ENCODE data around the gene ACADS. TPM values are rescaled to one million over a fixed set of nuclear protein-coding genes. Genes with fewer than 3 reads are reported as not detected.

ACADS gene
- total RNA-seq, 1 donor from 2014 or later: 0.88 TPM

DNA sequence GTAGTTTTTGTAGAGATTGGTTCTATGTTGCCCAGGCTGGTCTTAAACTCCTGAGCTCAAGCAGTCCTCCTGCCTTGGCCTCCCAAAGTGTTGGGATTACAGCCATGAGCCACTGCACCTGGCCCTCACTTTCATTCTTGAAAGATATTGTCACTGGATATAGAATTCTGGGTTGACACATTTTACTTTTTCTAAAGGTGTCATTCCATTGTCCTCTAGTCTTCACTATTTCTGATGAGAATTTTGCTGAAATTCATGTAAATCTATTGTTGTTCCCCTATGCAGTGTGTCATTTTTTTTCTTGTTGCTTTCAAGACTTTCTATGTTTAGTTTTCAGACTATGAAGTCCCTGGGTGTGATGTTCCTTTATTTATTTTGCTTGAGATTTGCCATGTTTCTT, 29.2 kb downstream of the ACADS start:
- Mint-ChIP-seq H3K9me3 (peaks cover 8% of the 10 kb centered on the region), H3K4me1 (no peaks in the 10 kb centered on the region), H3K27ac (no peak overlapping the region), H3K4me3 (no peak overlapping the region), H3K27me3 (ENCODE audit: insufficient read depth, low read depth) (peaks cover 2% of the 10 kb centered on the region), H3K36me3 (peaks cover 2% of the 10 kb centered on the region)
- Histone ChIP-seq H2AFZ (replicated peaks) (no peak overlapping the region), H3K4me2 (no peak overlapping the region), H4K20me1 (ENCODE audit: low read depth) (no peaks in the 10 kb centered on the region), H3K9ac (no peak overlapping the region), H3K4me1 (no peaks in the 10 kb centered on the region), H3K79me2 (ENCODE audit: low read depth) (no peaks in the 10 kb centered on the region), H3K27me3 (no peaks in the 10 kb centered on the region), H3K4me3 (no peak overlapping the region), H3F3A (ENCODE audit: low read depth) (no peaks in the 10 kb centered on the region), H3K9me3 (ENCODE audit: low read depth) (no peaks in the 10 kb centered on the region), H3K27ac (no peak overlapping the region), H3K36me3 (no peaks in the 10 kb centered on the region)
- no peak for DNase-seq (ENCODE audit: low spot score)
- TF ChIP-seq, protein P1, sequence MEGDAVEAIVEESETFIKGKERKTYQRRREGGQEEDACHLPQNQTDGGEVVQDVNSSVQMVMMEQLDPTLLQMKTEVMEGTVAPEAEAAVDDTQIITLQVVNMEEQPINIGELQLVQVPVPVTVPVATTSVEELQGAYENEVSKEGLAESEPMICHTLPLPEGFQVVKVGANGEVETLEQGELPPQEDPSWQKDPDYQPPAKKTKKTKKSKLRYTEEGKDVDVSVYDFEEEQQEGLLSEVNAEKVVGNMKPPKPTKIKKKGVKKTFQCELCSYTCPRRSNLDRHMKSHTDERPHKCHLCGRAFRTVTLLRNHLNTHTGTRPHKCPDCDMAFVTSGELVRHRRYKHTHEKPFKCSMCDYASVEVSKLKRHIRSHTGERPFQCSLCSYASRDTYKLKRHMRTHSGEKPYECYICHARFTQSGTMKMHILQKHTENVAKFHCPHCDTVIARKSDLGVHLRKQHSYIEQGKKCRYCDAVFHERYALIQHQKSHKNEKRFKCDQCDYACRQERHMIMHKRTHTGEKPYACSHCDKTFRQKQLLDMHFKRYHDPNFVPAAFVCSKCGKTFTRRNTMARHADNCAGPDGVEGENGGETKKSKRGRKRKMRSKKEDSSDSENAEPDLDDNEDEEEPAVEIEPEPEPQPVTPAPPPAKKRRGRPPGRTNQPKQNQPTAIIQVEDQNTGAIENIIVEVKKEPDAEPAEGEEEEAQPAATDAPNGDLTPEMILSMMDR (IDR thresholded peaks at IDR 0.05): no peak
- TF ChIP-seq EZH2phosphoT487 (IDR thresholded peaks at IDR 0.05): no peak
- TF ChIP-seq EZH2 (IDR thresholded peaks at IDR 0.05): no peak

DNA sequence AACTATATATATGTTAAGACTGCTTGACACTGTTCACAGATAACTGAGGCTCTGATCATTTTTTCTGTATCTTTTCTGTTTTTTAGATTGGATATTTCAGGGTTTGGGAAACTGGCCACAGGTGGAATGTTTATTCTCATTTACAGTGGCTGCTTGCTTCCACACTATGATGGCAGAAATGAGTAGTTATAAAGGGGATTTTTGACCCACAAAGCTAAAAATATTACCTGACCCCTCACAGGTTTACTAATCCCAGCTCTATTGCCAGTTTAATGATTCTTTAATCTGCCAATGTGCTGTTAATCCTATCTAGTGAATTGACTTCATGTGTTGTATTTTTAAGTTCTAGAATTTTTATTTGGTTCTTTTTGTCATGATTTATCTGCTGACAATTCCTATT, 29.6 kb downstream of the ACADS start:
- Histone ChIP-seq H2AFZ (replicated peaks) (no peak overlapping the region), H3K4me2 (no peak overlapping the region), H3K9ac (no peak overlapping the region), H3F3A (ENCODE audit: low read depth) (no peaks in the 10 kb centered on the region), H3K4me3 (no peak overlapping the region), H3K27ac (no peak overlapping the region), H3K36me3 (no peaks in the 10 kb centered on the region), H3K27me3 (no peaks in the 10 kb centered on the region), H3K79me2 (ENCODE audit: low read depth) (no peaks in the 10 kb centered on the region), H3K4me1 (no peaks in the 10 kb centered on the region), H4K20me1 (ENCODE audit: low read depth) (no peaks in the 10 kb centered on the region), H3K9me3 (ENCODE audit: low read depth) (no peaks in the 10 kb centered on the region)
- Mint-ChIP-seq H3K27me3 (ENCODE audit: insufficient read depth, low read depth) (no peaks in the 10 kb centered on the region), H3K4me3 (no peak overlapping the region), H3K27ac (no peak overlapping the region), H3K4me1 (no peaks in the 10 kb centered on the region), H3K36me3 (peaks cover 4% of the 10 kb centered on the region), H3K9me3 (peaks cover 8% of the 10 kb centered on the region)
- TF ChIP-seq EZH2 (IDR thresholded peaks at IDR 0.05): no peak
- TF ChIP-seq, protein P1 (IDR thresholded peaks at IDR 0.05): no peak
- DNase-seq (ENCODE audit: low spot score): no peak

DNA sequence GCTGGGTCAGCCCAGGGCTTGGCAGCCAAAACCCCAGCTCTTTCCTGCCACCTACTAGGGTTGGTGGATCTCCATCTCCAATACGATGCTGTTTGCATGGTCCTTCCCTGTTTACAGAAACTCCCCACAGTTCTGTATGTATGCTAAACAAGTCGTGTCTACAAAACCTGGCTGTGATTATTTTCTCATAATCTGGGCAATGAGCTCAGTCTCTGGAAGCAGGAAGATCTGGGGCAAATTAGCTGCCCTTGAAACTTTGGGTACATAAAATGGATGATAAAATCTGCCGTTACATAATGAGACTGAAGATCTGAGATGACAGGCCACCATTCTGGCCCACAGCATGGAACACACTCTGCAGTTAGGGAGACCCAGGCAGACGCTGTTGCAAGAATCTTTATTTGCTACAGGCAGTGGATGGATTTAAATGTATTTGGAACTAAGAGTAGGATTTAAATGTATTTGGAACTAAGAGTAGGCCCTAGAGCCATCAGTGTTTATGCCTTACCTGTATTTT, 31.7 kb downstream of the ACADS start:
- Histone ChIP-seq H3K36me3 (no peaks in the 10 kb centered on the region), H3K27me3 (no peaks in the 10 kb centered on the region), H3K27ac (no peak overlapping the region), H3F3A (ENCODE audit: low read depth) (no peaks in the 10 kb centered on the region), H3K4me1 (no peaks in the 10 kb centered on the region), H3K79me2 (ENCODE audit: low read depth) (no peaks in the 10 kb centered on the region), H2AFZ (replicated peaks) (no peak overlapping the region), H3K9ac (no peak overlapping the region), H3K9me3 (ENCODE audit: low read depth) (no peaks in the 10 kb centered on the region), H3K4me3 (no peak overlapping the region), H3K4me2 (no peak overlapping the region), H4K20me1 (ENCODE audit: low read depth) (no peaks in the 10 kb centered on the region)
- no peak for TF ChIP-seq EZH2 (IDR thresholded peaks at IDR 0.05)
- TF ChIP-seq EZH2phosphoT487 (IDR thresholded peaks at IDR 0.05): no peak
- TF ChIP-seq, protein P1 (IDR thresholded peaks at IDR 0.05): no peak
- Mint-ChIP-seq H3K4me1 (peaks cover 18% of the 10 kb centered on the region), H3K36me3 (peaks cover 13% of the 10 kb centered on the region), H3K4me3 (no peak overlapping the region), H3K27me3 (ENCODE audit: insufficient read depth, low read depth) (no peaks in the 10 kb centered on the region), H3K27ac (no peak overlapping the region), H3K9me3 (peaks cover 8% of the 10 kb centered on the region)
- no peak for DNase-seq (ENCODE audit: low spot score)

All from neural progenitor cell (in vitro differentiated cells).